HUES64 (cell line): ENCODE measurements around the gene NFIB.

Experiments
- H3K27ac ChIP-seq: 2 replicates; pipeline ENCODE4 v1.7.0; 2013; ENCODE audit warnings: low read depth, low read length, inconsistent platforms
- H3K27me3 ChIP-seq: 2 replicates; pipeline ENCODE4 v1.6.1; 2013; ENCODE audit warnings: mild to moderate bottlenecking, low read length; ENCODE audit not compliant: insufficient read depth
- H3K36me3 ChIP-seq: 2 replicates; pipeline ENCODE4 v1.6.1; 2013; ENCODE audit warnings: mild to moderate bottlenecking, low read length; ENCODE audit not compliant: insufficient read depth
- H3K4me1 ChIP-seq: 2 replicates; pipeline ENCODE4 v1.6.1; 2013; ENCODE audit warnings: mild to moderate bottlenecking, low read length, moderate library complexity; ENCODE audit not compliant: insufficient read depth
- H3K4me3 ChIP-seq: 2 replicates; pipeline ENCODE4 v1.5.1; 2013; ENCODE audit warnings: mild to moderate bottlenecking, low read length, moderate library complexity
- H3K9ac ChIP-seq: 2 replicates; pipeline ENCODE4 v1.6.1; 2013; ENCODE audit warnings: mild to moderate bottlenecking, low read depth, low read length
- H3K9me3 ChIP-seq: 2 replicates; pipeline ENCODE4 v1.6.1; 2013; ENCODE audit warnings: low read depth, low read length; ENCODE audit not compliant: insufficient read depth
- WGBS: fragments of 150-250, 120-280 bp; methylation state at CpG from one replicate; pipeline ENCODE4 v1.1.7; 2013; ENCODE audit warnings: missing lambda C conversion rate; 5-methylcytosine and 5-hydroxymethylcytosine counted together

Gene NFIB

GRCh38 chr9:14189578-14189977 is 124.4 kb downstream of the NFIB start:
- 67% methylated on average over 1 of the region's 1 CpG for WGBS
- Histone ChIP-seq H3K4me1 (peaks cover 6% of the 10 kb centered on the region; the same call in 1 of the 2 replicates), H3K4me3 (no peak overlapping the region), H3K27ac (no peak overlapping the region), H3K9ac (no peak overlapping the region), H3K27me3 (no peaks in the 10 kb centered on the region), H3K9me3 (no peaks in the 10 kb centered on the region), H3K36me3 (no peaks in the 10 kb centered on the region)

GRCh38 chr9:14189146-14189545 is 124.8 kb downstream of the NFIB start:
- WGBS = 90% methylated on average over 4 of the region's 4 CpGs
- H3K4me3 ChIP-seq = no peak overlapping the region

GRCh38 chr9:14188538-14188937 is 125.4 kb downstream of the NFIB start:
- H3K36me3 ChIP-seq = no peaks in the 10 kb centered on the region
- H3K4me3 ChIP-seq = no peak overlapping the region
- H3K27ac ChIP-seq = no peak overlapping the region
- H3K9ac ChIP-seq = no peak overlapping the region
- H3K4me1 ChIP-seq = peaks cover 6% of the 10 kb centered on the region; the same call in 1 of the 2 replicates
- H3K9me3 ChIP-seq = no peaks in the 10 kb centered on the region
- 74% methylated on average over 3 of the region's 3 CpGs for WGBS
- no peaks in the 10 kb centered on the region for H3K27me3 ChIP-seq

More at GRCh38 chr9:14189146-14189545, 124.8 kb downstream of the NFIB start:
- Histone ChIP-seq H3K27me3 (no peaks in the 10 kb centered on the region), H3K36me3 (no peaks in the 10 kb centered on the region), H3K4me1 (peaks cover 6% of the 10 kb centered on the region; the same call in 1 of the 2 replicates), H3K27ac (no peak overlapping the region), H3K9ac (no peak overlapping the region), H3K9me3 (no peaks in the 10 kb centered on the region)

GRCh38 chr9:14188011-14188410 is 125.9 kb downstream of the NFIB start:
- WGBS = 84% methylated on average over 2 of the region's 2 CpGs
- Histone ChIP-seq H3K9me3 (no peaks in the 10 kb centered on the region), H3K27ac (no peak overlapping the region), H3K9ac (no peak overlapping the region), H3K4me1 (peaks cover 6% of the 10 kb centered on the region; the same call in 1 of the 2 replicates), H3K4me3 (no peak overlapping the region), H3K36me3 (no peaks in the 10 kb centered on the region), H3K27me3 (no peaks in the 10 kb centered on the region)

GRCh38 chr9:14186096-14186495 is 127.8 kb downstream of the NFIB start:
- H3K4me1 ChIP-seq = no peaks in the 10 kb centered on the region
- no peak overlapping the region for H3K9ac ChIP-seq
- no CpG with 5 or more reads among the region's 1 CpG for WGBS
- H3K27me3 ChIP-seq = no peaks in the 10 kb centered on the region
- H3K36me3 ChIP-seq = no peaks in the 10 kb centered on the region
- H3K27ac ChIP-seq = no peak overlapping the region
- H3K4me3 ChIP-seq = no peak overlapping the region
- no peaks in the 10 kb centered on the region for H3K9me3 ChIP-seq

- H3K4me3 ChIP-seq = no peak overlapping the region
- H3K27me3 ChIP-seq = no peaks in the 10 kb centered on the region
Measured at GRCh38 chr9:14185016-14185415, 128.9 kb downstream of the NFIB start.

GRCh38 chr9:14183001-14183400 is 130.9 kb downstream of the NFIB start:
- no peak overlapping the region for H3K4me3 ChIP-seq
- no peak overlapping the region for H3K9ac ChIP-seq
- no peaks in the 10 kb centered on the region for H3K4me1 ChIP-seq

More at GRCh38 chr9:14185016-14185415, 128.9 kb downstream of the NFIB start:
- no peaks in the 10 kb centered on the region for H3K9me3 ChIP-seq
- no peaks in the 10 kb centered on the region for H3K4me1 ChIP-seq
- no peak overlapping the region for H3K9ac ChIP-seq
- WGBS = 93% methylated on average over 2 of the region's 2 CpGs
- no peaks in the 10 kb centered on the region for H3K36me3 ChIP-seq
- no peak overlapping the region for H3K27ac ChIP-seq

GRCh38 chr9:14180960-14181537 is 132.9 kb downstream of the NFIB start:
- Histone ChIP-seq H3K27ac (no peak overlapping the region), H3K4me1 (no peaks in the 10 kb centered on the region), H3K36me3 (no peaks in the 10 kb centered on the region), H3K4me3 (no peak overlapping the region), H3K9ac (no peak overlapping the region), H3K9me3 (no peaks in the 10 kb centered on the region), H3K27me3 (no peaks in the 10 kb centered on the region)
- 97% methylated on average over 3 of the region's 3 CpGs for WGBS

More at GRCh38 chr9:14183001-14183400, 130.9 kb downstream of the NFIB start:
- Histone ChIP-seq H3K36me3 (no peaks in the 10 kb centered on the region), H3K27me3 (no peaks in the 10 kb centered on the region), H3K9me3 (no peaks in the 10 kb centered on the region), H3K27ac (no peak overlapping the region)
- WGBS = no CpG with 5 or more reads among the region's 1 CpG

GRCh38 chr9:14180093-14180959 is 133.6 kb downstream of the NFIB start:
- Histone ChIP-seq H3K27ac (no peak overlapping the region), H3K4me3 (no peak overlapping the region), H3K9ac (no peak overlapping the region), H3K36me3 (no peaks in the 10 kb centered on the region), H3K9me3 (no peaks in the 10 kb centered on the region), H3K27me3 (no peaks in the 10 kb centered on the region), H3K4me1 (no peaks in the 10 kb centered on the region)
- WGBS = 87% methylated on average over 10 of the region's 11 CpGs

GRCh38 chr9:14179449-14179848 is 134.5 kb downstream of the NFIB start:
- Histone ChIP-seq H3K9me3 (no peaks in the 10 kb centered on the region), H3K27me3 (no peaks in the 10 kb centered on the region), H3K9ac (no peak overlapping the region), H3K4me3 (no peak overlapping the region), H3K36me3 (no peaks in the 10 kb centered on the region), H3K27ac (no peak overlapping the region), H3K4me1 (no peaks in the 10 kb centered on the region)
- 88% methylated on average over 2 of the region's 3 CpGs for WGBS

GRCh38 chr9:14175778-14176177 is 138.2 kb downstream of the NFIB start:
- Histone ChIP-seq H3K27ac (no peak overlapping the region), H3K4me3 (no peak overlapping the region), H3K9me3 (no peaks in the 10 kb centered on the region), H3K27me3 (no peaks in the 10 kb centered on the region), H3K9ac (no peak overlapping the region), H3K36me3 (no peaks in the 10 kb centered on the region), H3K4me1 (no peaks in the 10 kb centered on the region)
- 90% methylated on average over 1 of the region's 1 CpG for WGBS
